ENCODE measurements around the gene PRDM1. TPM values are rescaled to one million over a fixed set of nuclear protein-coding genes. Genes with fewer than 3 reads are reported as not detected.

Gene PRDM1
- total RNA-seq, 1 donor from 2014 or later, result 19.6 TPM

GRCh38 chr6:106084989-106085691 is 996 bp upstream of the PRDM1 start:
- peak; percentile 7 for TF ChIP-seq CTCF (IDR thresholded peaks at IDR 0.05; ENCODE audit: unreplicated experiment)
- peaks cover 69% of the 10 kb centered on the region for H3K4me1 Mint-ChIP-seq (ENCODE audit: unreplicated experiment)
- H3K9me3 Mint-ChIP-seq (ENCODE audit: unreplicated experiment), result no peaks in the 10 kb centered on the region
- peak overlapping the region; percentile 94 for H3K4me3 Mint-ChIP-seq (ENCODE audit: unreplicated experiment)
- no peaks in the 10 kb centered on the region for H3K36me3 Mint-ChIP-seq (ENCODE audit: low read depth, unreplicated experiment)
- H3K27ac Mint-ChIP-seq (ENCODE audit: unreplicated experiment), result peak overlapping the region; percentile 97
- DNase-seq (ENCODE audit: low spot score), result peak; percentile 45
- no peaks in the 10 kb centered on the region for H3K27me3 Mint-ChIP-seq (ENCODE audit: unreplicated experiment)

- TF ChIP-seq CTCF (IDR thresholded peaks at IDR 0.05; ENCODE audit: unreplicated experiment), result no peak
- H3K9me3 Mint-ChIP-seq (ENCODE audit: unreplicated experiment), result no peaks in the 10 kb centered on the region
- peak overlapping the region; percentile 94 for H3K4me3 Mint-ChIP-seq (ENCODE audit: unreplicated experiment)
- peak overlapping the region; percentile 97 for H3K27ac Mint-ChIP-seq (ENCODE audit: unreplicated experiment)
- peaks cover 72% of the 10 kb centered on the region for H3K4me1 Mint-ChIP-seq (ENCODE audit: unreplicated experiment)
- H3K27me3 Mint-ChIP-seq (ENCODE audit: unreplicated experiment), result no peaks in the 10 kb centered on the region
- no peak for DNase-seq (ENCODE audit: low spot score)
- H3K36me3 Mint-ChIP-seq (ENCODE audit: low read depth, unreplicated experiment), result no peaks in the 10 kb centered on the region
These were observed 498 bp upstream of the PRDM1 start for GRCh38 chr6:106085692-106085983.

GRCh38 chr6:106086814-106087175 is 659 bp downstream of the PRDM1 start:
- DNase-seq (ENCODE audit: low spot score), result no peak
- Mint-ChIP-seq H3K27ac (ENCODE audit: unreplicated experiment) (peak overlapping the region; percentile 98), H3K9me3 (ENCODE audit: unreplicated experiment) (no peaks in the 10 kb centered on the region), H3K36me3 (ENCODE audit: low read depth, unreplicated experiment) (no peaks in the 10 kb centered on the region), H3K4me3 (ENCODE audit: unreplicated experiment) (peak overlapping the region; percentile 90), H3K4me1 (ENCODE audit: unreplicated experiment) (peaks cover 77% of the 10 kb centered on the region), H3K27me3 (ENCODE audit: unreplicated experiment) (no peaks in the 10 kb centered on the region)
- TF ChIP-seq CTCF (IDR thresholded peaks at IDR 0.05; ENCODE audit: unreplicated experiment), result no peak

- H3K4me3 Mint-ChIP-seq (ENCODE audit: unreplicated experiment), result peak overlapping the region; percentile 90
- TF ChIP-seq CTCF (IDR thresholded peaks at IDR 0.05; ENCODE audit: unreplicated experiment), result no peak
- H3K4me1 Mint-ChIP-seq (ENCODE audit: unreplicated experiment), result peaks cover 80% of the 10 kb centered on the region
- DNase-seq (ENCODE audit: low spot score), result no peak
- H3K27ac Mint-ChIP-seq (ENCODE audit: unreplicated experiment), result peak overlapping the region; percentile 98
- peaks cover 3% of the 10 kb centered on the region for H3K36me3 Mint-ChIP-seq (ENCODE audit: low read depth, unreplicated experiment)
- H3K27me3 Mint-ChIP-seq (ENCODE audit: unreplicated experiment), result peaks cover 3% of the 10 kb centered on the region
- no peaks in the 10 kb centered on the region for H3K9me3 Mint-ChIP-seq (ENCODE audit: unreplicated experiment)
These were observed 1.6 kb downstream of the PRDM1 start for GRCh38 chr6:106087548-106088325.

GRCh38 chr6:106090001-106090400 is 3.9 kb downstream of the PRDM1 start:
- H3K27me3 Mint-ChIP-seq (ENCODE audit: unreplicated experiment), result peaks cover 3% of the 10 kb centered on the region

More at GRCh38 chr6:106090001-106090400, 3.9 kb downstream of the PRDM1 start:
- H3K27ac Mint-ChIP-seq (ENCODE audit: unreplicated experiment), result peak overlapping the region; percentile 93
- DNase-seq (ENCODE audit: low spot score), result no peak
- TF ChIP-seq CTCF (IDR thresholded peaks at IDR 0.05; ENCODE audit: unreplicated experiment), result no peak
- peak overlapping the region; percentile 89 for H3K4me3 Mint-ChIP-seq (ENCODE audit: unreplicated experiment)
- H3K36me3 Mint-ChIP-seq (ENCODE audit: low read depth, unreplicated experiment), result peaks cover 3% of the 10 kb centered on the region
- peaks cover 71% of the 10 kb centered on the region for H3K4me1 Mint-ChIP-seq (ENCODE audit: unreplicated experiment)
- no peaks in the 10 kb centered on the region for H3K9me3 Mint-ChIP-seq (ENCODE audit: unreplicated experiment)
